GM19463 (cell line): ENCODE measurements around the gene ARFGAP1.

Source experiments
- ATAC-seq: cut with Tn5 transposase; IDR thresholded peaks from one replicate; pipeline ENCODE4 v1.9.1; 2021; ENCODE audit warnings: mild to moderate bottlenecking, moderate library complexity; ENCODE audit not compliant: unreplicated experiment

Gene ARFGAP1

GRCh38 chr20:63276956-63277355 lies 4.3 kb downstream of the ARFGAP1 start:
- no peak for ATAC-seq

GRCh38 chr20:63277466-63278272 lies 5.1 kb downstream of the ARFGAP1 start:
- no peak for ATAC-seq

GRCh38 chr20:63278661-63279060 lies 6.0 kb downstream of the ARFGAP1 start:
- no peak for ATAC-seq

- no peak for ATAC-seq
These were observed 7.3 kb downstream of the ARFGAP1 start for GRCh38 chr20:63279931-63280330.

- no peak for ATAC-seq
These were observed 7.8 kb downstream of the ARFGAP1 start for GRCh38 chr20:63280371-63280770.

- no peak for ATAC-seq
These were observed 8.4 kb downstream of the ARFGAP1 start for GRCh38 chr20:63280929-63281545.

- ATAC-seq: no peak
These were observed 9.4 kb downstream of the ARFGAP1 start for GRCh38 chr20:63281742-63282665.

- no peak for ATAC-seq
These were observed 10.3 kb downstream of the ARFGAP1 start for GRCh38 chr20:63282946-63283345.

- ATAC-seq: no peak
These were observed 10.9 kb downstream of the ARFGAP1 start for GRCh38 chr20:63283397-63284082.

- ATAC-seq: no peak
These were observed 11.4 kb downstream of the ARFGAP1 start for GRCh38 chr20:63284083-63284440.

- ATAC-seq: no peak
These were observed 11.9 kb downstream of the ARFGAP1 start for GRCh38 chr20:63284544-63284949.

GRCh38 chr20:63284981-63285524 lies 12.4 kb downstream of the ARFGAP1 start:
- ATAC-seq: no peak

- no peak for ATAC-seq
These were observed 13.3 kb downstream of the ARFGAP1 start for GRCh38 chr20:63285636-63286615.

GRCh38 chr20:63286781-63287696 lies 14.4 kb downstream of the ARFGAP1 start:
- ATAC-seq: no peak

GRCh38 chr20:63287697-63288580 lies 15.3 kb downstream of the ARFGAP1 start:
- ATAC-seq: no peak

GRCh38 chr20:63288581-63289251 lies 16.1 kb downstream of the ARFGAP1 start:
- no peak for ATAC-seq
